Hair follicular keratinocyte (primary cell): Measurements from ENCODE around the gene ABCA5. TPM values are rescaled to one million over a fixed set of nuclear protein-coding genes. Genes with fewer than 3 reads are reported as not detected.

Experiments used
- total RNA-seq: library from RNA; depleted of rRNA; stranded (reverse); fragments of >200 nt; gene quantifications from 2 replicates; pipeline ENCODE4 v1.2.3, GENCODE V29; 2015

The ABCA5 gene
- 3.2 and 12.8 TPM in 2 replicates for total RNA-seq

GRCh38 chr17:69327060-69327831 lies at the start of gene ABCA5:
Gene ABCA5 (minus strand): TSS chr17:69327133. CDS start chr17:69314415, 12,718 bp downstream.

GRCh38 chr17:69228576-69228975 lies 98.4 kb downstream of the ABCA5 start, which contains the start of gene ABCA10:
Gene ABCA10 (minus strand): TSS chr17:69228824. CDS start chr17:69225358, 3,466 bp downstream.

Other genes with a start within 250 kb of the ABCA5 start
- gene ABCA6, start 185.2 kb downstream of the ABCA5 start, total RNA-seq: 0.04 TPM in 1 of 2 replicates, not detected in the other
- gene ABCA10, start 98.3 kb downstream of the ABCA5 start, total RNA-seq: 0.55 TPM in 1 of 2 replicates, not detected in the other
- gene MAP2K6, start 87.6 kb upstream of the ABCA5 start, total RNA-seq: 0.08 and 0.39 TPM in 2 replicates